Kidney (tissue), 14 donors: ENCODE measurements around the gene CCDC170. TPM values are rescaled to one million over a fixed set of nuclear protein-coding genes. Genes with fewer than 3 reads are reported as not detected.

Source experiments
- DNase-seq, 5 donors: peaks; one replicate each; pipeline ENCODE4 v3.0.0-alpha.2; 2013 to 2020
- FAIRE-seq: peaks from 2 replicates; lab custom pipeline; 2012; peaks lifted over from hg19 to GRCh38; lab: Jason Lieb, UNC
- H3K27ac ChIP-seq, 2 donors: one replicate each; pipeline ENCODE4 v1.7.0; 2013; ENCODE audit warnings: low read depth in 2 of 2, low read length in 2 of 2, inconsistent platforms in 1 of 2
- H3K27me3 ChIP-seq: one replicate; pipeline ENCODE4 v1.7.1; 2013; ENCODE audit warnings: low read length, inconsistent platforms; ENCODE audit not compliant: control insufficient read depth, insufficient read depth
- H3K36me3 ChIP-seq, 3 donors: one replicate each; pipeline versions ENCODE4 v1.7.0 to v1.7.1; 2013; ENCODE audit warnings: low read length in 3 of 3, control low read depth in 1 of 3, inconsistent platforms in 1 of 3; ENCODE audit not compliant: insufficient read depth in 3 of 3, control insufficient read depth in 2 of 3
- H3K4me1 ChIP-seq, 3 donors: one replicate each; pipeline versions ENCODE4 v1.7.0 to v1.7.1; 2013; ENCODE audit warnings: low read length in 3 of 3, inconsistent platforms in 1 of 3, low read depth in 1 of 3; ENCODE audit not compliant: control insufficient read depth in 2 of 3, insufficient read depth in 2 of 3
- H3K4me3 ChIP-seq, 3 donors: one replicate each; pipeline versions ENCODE4 v1.7.0 to v1.8.1; 2013; ENCODE audit warnings: low read length in 3 of 3, control low read depth in 1 of 3, inconsistent platforms in 1 of 3
- H3K9ac ChIP-seq, 3 donors: one replicate each; pipeline versions ENCODE4 v1.7.0 to v1.7.1; 2013; ENCODE audit warnings: low read length in 3 of 3, control low read depth in 1 of 3, inconsistent platforms in 1 of 3
- H3K9me3 ChIP-seq, 3 donors: one replicate each; pipeline versions ENCODE4 v1.7.0 to v1.7.1; 2013; ENCODE audit warnings: low read length in 3 of 3, control low read depth in 1 of 3, inconsistent platforms in 1 of 3; ENCODE audit not compliant: control insufficient read depth in 2 of 3, insufficient read depth in 1 of 3
- intact Hi-C: fragments of 100-400 bp; cut with DNase I; formaldehyde crosslinking; loops from one replicate; pipeline ENCODE4 v1.11.1; 2022
- polyA plus RNA-seq: library from polyadenylated mRNA; stranded (reverse); fragments of 350-450 nt; fragmentation: Illumina TruSeq; extraction: RNeasy Lipid Tissue Mini Kit (QIAGEN cat#74804); gene quantifications from one replicate; pipeline ENCODE4 v1.2.3, GENCODE V29; 2014; ENCODE audit warnings: low read depth, low replicate concordance; ENCODE audit not compliant: insufficient read depth
- total RNA-seq: library from RNA; stranded (reverse); fragmentation: NEBNext Ultra II Directional; extraction: Animal tissue kit (Norgen Biotek cat#: 25700); gene quantifications from one replicate; pipeline ENCODE4 v1.2.1, GENCODE V29; 2021
- TF ChIP-seq, protein P1 (sequence below): IDR thresholded peaks from 3 replicates; pipeline ENCODE4 v1.5.1; 2012; ENCODE audit warnings: mild to moderate bottlenecking, moderate library complexity, borderline replicate concordance; ENCODE audit not compliant: insufficient read depth; ENCODE audit errors: extremely low read depth
- donor health status: control.
- donor health status: control.
- donor health status: control.
- donor health status: control.
- donor health status: control.
- donor health status: DM: yes; HTN: yes; CAD: no.
- donor health status: Normal renal cell carcinoma (clear cell type).

The CCDC170 gene
- total and polyA plus RNA-seq, 2 donors from 2014 or later, result 0.34 to 2.1 TPM

DNA sequence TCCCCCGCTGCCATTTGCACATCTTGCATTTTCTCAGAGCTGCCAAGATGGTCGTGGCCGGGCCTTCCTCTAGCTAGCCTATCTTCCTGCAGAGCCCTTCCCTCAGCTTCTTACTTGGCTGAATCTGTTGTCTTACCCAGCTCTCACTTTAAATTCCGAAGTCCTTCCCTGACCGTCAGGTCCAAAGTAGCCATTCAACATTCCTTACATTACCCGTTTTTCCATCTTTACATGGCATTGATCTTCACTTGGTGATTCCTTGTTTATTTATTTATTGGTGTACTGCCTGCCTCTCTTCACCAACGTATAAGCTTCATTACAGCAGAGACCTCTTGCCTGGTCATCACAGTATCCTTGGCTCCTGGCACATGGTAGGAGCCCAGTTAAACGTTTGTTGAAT lies 176.3 kb downstream of the CCDC170 start:
- FAIRE-seq (no peak), DNase-seq (no peak)
- Histone ChIP-seq H3K36me3 (no peaks in the 10 kb centered on the region), H3K27ac (no peak overlapping the region), H3K9ac (no peak overlapping the region), H3K4me1 (peaks cover 0 to 14% (median 4%) of the 10 kb centered on the region in 3 donors), H3K9me3 (no peaks in the 10 kb centered on the region), H3K27me3 (no peaks in the 10 kb centered on the region), H3K4me3 (no peak overlapping the region)
- intact Hi-C loops, result no loop called here
- TF ChIP-seq, protein P1, sequence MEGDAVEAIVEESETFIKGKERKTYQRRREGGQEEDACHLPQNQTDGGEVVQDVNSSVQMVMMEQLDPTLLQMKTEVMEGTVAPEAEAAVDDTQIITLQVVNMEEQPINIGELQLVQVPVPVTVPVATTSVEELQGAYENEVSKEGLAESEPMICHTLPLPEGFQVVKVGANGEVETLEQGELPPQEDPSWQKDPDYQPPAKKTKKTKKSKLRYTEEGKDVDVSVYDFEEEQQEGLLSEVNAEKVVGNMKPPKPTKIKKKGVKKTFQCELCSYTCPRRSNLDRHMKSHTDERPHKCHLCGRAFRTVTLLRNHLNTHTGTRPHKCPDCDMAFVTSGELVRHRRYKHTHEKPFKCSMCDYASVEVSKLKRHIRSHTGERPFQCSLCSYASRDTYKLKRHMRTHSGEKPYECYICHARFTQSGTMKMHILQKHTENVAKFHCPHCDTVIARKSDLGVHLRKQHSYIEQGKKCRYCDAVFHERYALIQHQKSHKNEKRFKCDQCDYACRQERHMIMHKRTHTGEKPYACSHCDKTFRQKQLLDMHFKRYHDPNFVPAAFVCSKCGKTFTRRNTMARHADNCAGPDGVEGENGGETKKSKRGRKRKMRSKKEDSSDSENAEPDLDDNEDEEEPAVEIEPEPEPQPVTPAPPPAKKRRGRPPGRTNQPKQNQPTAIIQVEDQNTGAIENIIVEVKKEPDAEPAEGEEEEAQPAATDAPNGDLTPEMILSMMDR, result no peak

Other genes with a start within 250 kb of the CCDC170 start
- 11.2 TPM for gene ZBTB2, start 102.5 kb upstream of the CCDC170 start, total RNA-seq
- 6.0 TPM for gene ZBTB2, start 102.5 kb upstream of the CCDC170 start, polyA plus RNA-seq
- gene RMND1, start 41.9 kb upstream of the CCDC170 start, total RNA-seq, result 18.3 TPM
- gene RMND1, start 41.9 kb upstream of the CCDC170 start, polyA plus RNA-seq, result 33.7 TPM